GM19240 (cell line): Measurements from ENCODE around the gene SFTPA2.
"Not testable (repeated sequence)": the region's sequence is repeated elsewhere in the genome, so short reads cannot be mapped to it uniquely, and the experiment has no call there.

Source experiments
- DNase-seq: peaks from one replicate; pipeline ENCODE4 v3.0.0; 2011; ENCODE audit warnings: low spot score; ENCODE audit not compliant: insufficient read length

Gene SFTPA2

GRCh38 chr10:79560160-79560709 lies at the start of gene SFTPA2:
Gene SFTPA2, minus strand, starts transcription at chr10:79560407. Its CDS starts 924 bp downstream, at chr10:79559483.
- no peak for DNase-seq

GRCh38 chr10:79608505-79609375 lies 48.5 kb upstream of the SFTPA2 start:
- DNase-seq = peak; percentile 11

GRCh38 chr10:79605308-79605707 lies 45.1 kb upstream of the SFTPA2 start:
- no peak for DNase-seq

GRCh38 chr10:79604294-79604693 lies 44.1 kb upstream of the SFTPA2 start:
- DNase-seq = no peak

- DNase-seq = no peak
Measured at GRCh38 chr10:79602953-79603352, 42.7 kb upstream of the SFTPA2 start.

- no peak for DNase-seq
Measured at GRCh38 chr10:79601939-79602338, 41.7 kb upstream of the SFTPA2 start.

GRCh38 chr10:79599644-79600043 lies 39.4 kb upstream of the SFTPA2 start:
- not testable (repeated sequence) for DNase-seq

- no peak for DNase-seq
Measured at GRCh38 chr10:79595510-79595909, 35.3 kb upstream of the SFTPA2 start.

GRCh38 chr10:79594565-79594964 lies 34.4 kb upstream of the SFTPA2 start:
- not testable (repeated sequence) for DNase-seq

GRCh38 chr10:79593377-79593776 lies 33.2 kb upstream of the SFTPA2 start:
- no peak for DNase-seq

- no peak for DNase-seq
Measured at GRCh38 chr10:79588800-79589199, 28.6 kb upstream of the SFTPA2 start.

- no peak for DNase-seq
Measured at GRCh38 chr10:79586933-79587332, 26.7 kb upstream of the SFTPA2 start.

GRCh38 chr10:79585870-79586527 lies 25.8 kb upstream of the SFTPA2 start:
- no peak for DNase-seq

- DNase-seq = no peak
Measured at GRCh38 chr10:79583488-79584024, 23.3 kb upstream of the SFTPA2 start.

GRCh38 chr10:79582954-79583353 lies 22.7 kb upstream of the SFTPA2 start:
- not testable (repeated sequence) for DNase-seq

- no peak for DNase-seq
Measured at GRCh38 chr10:79582096-79582495, 21.9 kb upstream of the SFTPA2 start.

GRCh38 chr10:79581044-79581443 lies 20.8 kb upstream of the SFTPA2 start:
- DNase-seq = no peak

- DNase-seq = no peak
Measured at GRCh38 chr10:79579361-79579760, 19.2 kb upstream of the SFTPA2 start.

- DNase-seq = not testable (repeated sequence)
Measured at GRCh38 chr10:79570624-79571023, 10.4 kb upstream of the SFTPA2 start.

GRCh38 chr10:79563426-79563825 lies 3.2 kb upstream of the SFTPA2 start:
- DNase-seq = no peak

- DNase-seq = peak; percentile 27
Measured at GRCh38 chr10:79562135-79562756, 2.0 kb upstream of the SFTPA2 start.

- DNase-seq = no peak
Measured at GRCh38 chr10:79561257-79561656, 1.1 kb upstream of the SFTPA2 start.
